SKM-1 (cell line): Measurements from ENCODE around the gene GNAI1.
A peak's percentile ranks its signal among the peaks of the same experiment; 100 is the strongest.

Experiments used
- DNase-seq: peaks from one replicate; lab custom pipeline; 2025; ENCODE audit not compliant: unreplicated experiment; lab: John Stamatoyannopoulos, UW

GNAI1 gene

GRCh38 chr7:80134536-80135308, at the start of gene GNAI1:
Gene GNAI1, plus strand, starts transcription at chr7:80134831. Its CDS starts 330 bp downstream, at chr7:80135161.
- DNase-seq, result peak; percentile 23

- no peak for DNase-seq
Measured at GRCh38 chr7:80087051-80087770, 47.4 kb upstream of the GNAI1 start.

GRCh38 chr7:80087771-80088170, 46.9 kb upstream of the GNAI1 start:
- no peak for DNase-seq

- DNase-seq, result no peak
Measured at GRCh38 chr7:80088705-80089104, 45.9 kb upstream of the GNAI1 start.

GRCh38 chr7:80089366-80089765, 45.3 kb upstream of the GNAI1 start:
- DNase-seq, result no peak

- DNase-seq, result no peak
Measured at GRCh38 chr7:80093349-80093748, 41.3 kb upstream of the GNAI1 start.

- no peak for DNase-seq
Measured at GRCh38 chr7:80095545-80095944, 39.1 kb upstream of the GNAI1 start.

- no peak for DNase-seq
Measured at GRCh38 chr7:80097756-80098155, 36.9 kb upstream of the GNAI1 start.

- DNase-seq, result no peak
Measured at GRCh38 chr7:80098795-80099194, 35.8 kb upstream of the GNAI1 start.

GRCh38 chr7:80100254-80100653, 34.4 kb upstream of the GNAI1 start:
- DNase-seq, result no peak

GRCh38 chr7:80105701-80106408, 28.8 kb upstream of the GNAI1 start:
- peak; percentile 9 for DNase-seq

GRCh38 chr7:80106498-80107113, 28.0 kb upstream of the GNAI1 start:
- DNase-seq, result peak; percentile 13

- peak; percentile 86 for DNase-seq
Measured at GRCh38 chr7:80107278-80107677, 27.4 kb upstream of the GNAI1 start.

- no peak for DNase-seq
Measured at GRCh38 chr7:80110376-80110775, 24.3 kb upstream of the GNAI1 start.

- DNase-seq, result no peak
Measured at GRCh38 chr7:80114159-80114558, 20.5 kb upstream of the GNAI1 start.

- no peak for DNase-seq
Measured at GRCh38 chr7:80124526-80125264, 9.9 kb upstream of the GNAI1 start.

- DNase-seq, result no peak
Measured at GRCh38 chr7:80127412-80128160, 7.0 kb upstream of the GNAI1 start.

GRCh38 chr7:80128918-80129317, 5.7 kb upstream of the GNAI1 start:
- DNase-seq, result no peak

GRCh38 chr7:80129785-80130184, 4.8 kb upstream of the GNAI1 start:
- no peak for DNase-seq
